Renal cortex interstitium (tissue), 11 donors: Measurements from ENCODE around the gene MED31. TPM values are rescaled to one million over a fixed set of nuclear protein-coding genes. Genes with fewer than 3 reads are reported as not detected.
"Not testable (repeated sequence)": the region's sequence is repeated elsewhere in the genome, so short reads cannot be mapped to it uniquely, and the experiment has no call there.

Experiments used
- DNase-seq, 11 donors: peaks; one replicate each; pipeline ENCODE4 v3.0.0-alpha.2; 2013; ENCODE audit warnings: low read depth in 9 of 11, low spot score in 4 of 11; ENCODE audit errors: extremely low read depth in 1 of 11
- polyA plus RNA-seq, 3 donors: library from polyadenylated mRNA; unstranded; fragments of 120-200 nt; gene quantifications; one replicate each; pipeline ENCODE4 v1.2.1, GENCODE V29; 2013; ENCODE audit not compliant: insufficient read length in 3 of 3

The MED31 gene
- polyA plus RNA-seq, 3 donors = 23.2 to 26.7 (median 24.7) TPM

GRCh38 chr17:6597727-6598126, 53.7 kb downstream of the MED31 start:
- DNase-seq = no peak

- DNase-seq = no peak
Measured at GRCh38 chr17:6596941-6597340, 54.5 kb downstream of the MED31 start.

GRCh38 chr17:6596511-6596910, 54.9 kb downstream of the MED31 start:
- no peak for DNase-seq

GRCh38 chr17:6596081-6596480, 55.3 kb downstream of the MED31 start:
- no peak for DNase-seq

DNA sequence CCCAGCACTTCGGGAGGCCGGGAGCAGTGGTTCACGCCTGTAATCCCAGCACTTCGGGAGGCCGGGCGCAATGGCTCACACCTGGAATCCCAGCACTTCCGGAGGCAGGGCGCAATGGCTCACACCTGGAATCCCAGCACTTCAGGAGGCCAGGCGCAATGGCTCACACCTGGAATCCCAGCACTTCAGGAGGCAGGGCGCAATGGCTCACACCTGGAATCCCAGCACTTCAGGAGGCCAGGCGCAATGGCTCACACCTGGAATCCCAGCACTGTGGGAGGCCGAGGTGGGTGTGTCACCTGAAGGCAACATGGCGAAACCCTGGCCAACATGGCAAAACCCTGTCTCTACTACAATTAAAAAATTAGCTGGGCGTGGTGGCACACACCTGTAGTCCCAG, 58.0 kb downstream of the MED31 start:
- not testable (repeated sequence) for DNase-seq

Other genes starting within 250 kb of the MED31 start
- gene AIPL1, start 216.5 kb downstream of the MED31 start, polyA plus RNA-seq = under 1 TPM in 1 of 3 donors, not detected in 2; 0.14 TPM
- 10 to 100 TPM; 19.5 to 29.9 (median 29.4) TPM for gene PIMREG, start 207.2 kb downstream of the MED31 start, polyA plus RNA-seq
- 10 to 100 TPM in 2 of 3 donors, 1 to 10 TPM in 1; 7.4 to 11.2 (median 10.2) TPM for gene PITPNM3, start 95.0 kb downstream of the MED31 start, polyA plus RNA-seq
- gene KIAA0753, start 10.9 kb downstream of the MED31 start, polyA plus RNA-seq = 10 to 100 TPM; 33.2 to 41.6 (median 39.0) TPM
- 100 to 1,000 TPM in 1 of 3 donors, 10 to 100 TPM in 2; 80.4 to 104 (median 96.3) TPM for gene TXNDC17, start 10.5 kb downstream of the MED31 start, polyA plus RNA-seq
- 10 to 100 TPM; 10.3 to 11.3 (median 11.2) TPM for gene C17orf100, start 157 bp upstream of the MED31 start, polyA plus RNA-seq
- gene SLC13A5, start 61.8 kb upstream of the MED31 start, polyA plus RNA-seq = 1 to 10 TPM; 2.4 to 4.1 (median 3.5) TPM
- gene XAF1, start 104.4 kb upstream of the MED31 start, polyA plus RNA-seq = 10 to 100 TPM in 1 of 3 donors, 1 to 10 TPM in 2; 5.5 to 32.6 (median 9.8) TPM
- gene FBXO39, start 124.6 kb upstream of the MED31 start, polyA plus RNA-seq = under 1 TPM in 2 of 3 donors, not detected in 1; 0.06 to 0.21 TPM
- gene TEKT1, start 180.1 kb upstream of the MED31 start, polyA plus RNA-seq = 1 to 10 TPM in 1 of 3 donors, under 1 TPM in 2; 0.39 to 1.4 (median 0.70) TPM